Natural killer cell (primary cell): ENCODE results near the gene POLR2M. TPM values are rescaled to one million over a fixed set of nuclear protein-coding genes. Genes with fewer than 3 reads are reported as not detected.

Experiments
- ATAC-seq, 3 donors: fragments of 150-1000 bp in 2 of 3; fragments of 200-7000 bp in 1 of 3; cut with Tn5 transposase; 1 replicate in 1 of 3; 2 replicates in 2 of 3; pipeline ENCODE4 v1.10.0; 2021; ENCODE audit warnings: mild to moderate bottlenecking in 2 of 3, moderate library complexity in 2 of 3
- DNase-seq, 2 donors: peaks; one replicate each; pipeline versions ENCODE4 v3.0.0 to v3.0.0-alpha.2; 2013 to 2021; ENCODE audit warnings: mixed read lengths in 1 of 2
- H3K27ac ChIP-seq: one replicate; pipeline ENCODE4 v1.5.1; 2013; ENCODE audit warnings: mild to moderate bottlenecking, low read length
- H3K27me3 ChIP-seq: one replicate; pipeline ENCODE4 v1.6.1; 2013; ENCODE audit warnings: low read length; ENCODE audit not compliant: control insufficient read depth, insufficient read depth
- H3K36me3 ChIP-seq: one replicate; pipeline ENCODE4 v1.6.1; 2013; ENCODE audit warnings: low read length; ENCODE audit not compliant: control insufficient read depth, insufficient read depth
- H3K4me1 ChIP-seq: one replicate; pipeline ENCODE4 v1.6.1; 2013; ENCODE audit warnings: low read length; ENCODE audit not compliant: control insufficient read depth, insufficient read depth
- H3K4me3 ChIP-seq: one replicate; pipeline ENCODE4 v1.5.1; 2013; ENCODE audit warnings: low read length
- H3K9me3 ChIP-seq: one replicate; pipeline ENCODE4 v1.6.1; 2013; ENCODE audit warnings: low read length; ENCODE audit not compliant: control insufficient read depth, insufficient read depth
- H3K27ac Mint-ChIP-seq, 2 donors: one replicate each; pipeline ENCODE4 v1.8.0; 2022; ENCODE audit warnings: mild to moderate bottlenecking in 2 of 2, mixed read lengths in 2 of 2, moderate library complexity in 1 of 2
- H3K27me3 Mint-ChIP-seq, 2 donors: one replicate each; pipeline ENCODE4 v1.8.0; 2022; ENCODE audit warnings: low read depth in 2 of 2, mixed read lengths in 2 of 2
- H3K36me3 Mint-ChIP-seq: one replicate; pipeline ENCODE4 v1.8.0; 2022; ENCODE audit warnings: mixed read lengths
- H3K4me1 Mint-ChIP-seq, 2 donors: one replicate each; pipeline ENCODE4 v1.8.0; 2022; ENCODE audit warnings: mixed read lengths in 2 of 2
- H3K4me3 Mint-ChIP-seq: one replicate; pipeline ENCODE4 v1.8.0; 2022; ENCODE audit warnings: mild to moderate bottlenecking, moderate library complexity, mixed read lengths
- H3K9me3 Mint-ChIP-seq, 2 donors: one replicate each; pipeline ENCODE4 v1.8.0; 2022; ENCODE audit warnings: mixed read lengths in 2 of 2
- WGBS: methylation state at CpG from one replicate; pipeline ENCODE4 v1.1.7; 2013; ENCODE audit warnings: missing lambda C conversion rate; ENCODE audit not compliant: insufficient coverage; 5-methylcytosine and 5-hydroxymethylcytosine counted together
- intact Hi-C: fragments of 100-400 bp; cut with micrococcal nuclease; formaldehyde crosslinking; loops from one replicate; pipeline ENCODE4 v1.14.2; 2022
- total RNA-seq, 4 donors: library from RNA; stranded (reverse); fragments of 120-200 nt in 1 of 4; gene quantifications; one replicate each; pipeline versions ENCODE4 v1.2.3 to v1.2.4, GENCODE V29; 2013 to 2022
- TF ChIP-seq, protein P1 (sequence below): fragments of 200-600 bp; IDR thresholded peaks from one replicate; pipeline ENCODE4 v1.8.0; 2022; ENCODE audit warnings: antibody characterized with exemption

Gene POLR2M
- total RNA-seq, 3 donors from 2014 or later (not counting 1 experiment from before 2014, with no cell fraction given) = 74.0 to 109 (median 94.9) TPM

DNA sequence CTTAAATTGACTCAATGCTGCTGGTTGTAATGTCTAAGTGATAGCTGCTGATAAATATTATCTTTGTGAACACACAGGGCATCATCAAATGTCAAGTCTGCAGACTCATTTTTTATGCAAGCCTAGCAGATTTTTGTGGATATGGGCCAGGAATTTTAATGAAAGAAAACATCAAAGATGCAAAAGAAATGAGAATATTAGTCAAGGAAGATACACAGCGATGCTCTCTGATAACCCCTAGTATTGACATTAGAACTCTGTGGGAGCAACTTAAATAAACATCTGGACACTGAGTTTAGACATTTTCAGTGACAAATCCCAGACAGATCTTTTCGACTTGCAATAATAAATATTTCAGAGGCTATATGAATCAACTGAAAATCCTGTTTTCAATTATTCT, 28.3 kb downstream of the POLR2M start:
- Histone ChIP-seq H3K4me3 (no peak overlapping the region), H3K27ac (no peak overlapping the region), H3K9me3 (no peaks in the 10 kb centered on the region), H3K4me1 (no peaks in the 10 kb centered on the region), H3K27me3 (no peaks in the 10 kb centered on the region), H3K36me3 (no peaks in the 10 kb centered on the region)
- H3K36me3 Mint-ChIP-seq = no peaks in the 10 kb centered on the region
- no peak for DNase-seq
- H3K9me3 Mint-ChIP-seq = no peaks in the 10 kb centered on the region
- intact Hi-C loops = no loop called here
- H3K4me1 Mint-ChIP-seq = peaks cover 0 to 6% of the 10 kb centered on the region in 2 donors
- 100% methylated on average over 1 of the region's 2 CpGs for WGBS
- H3K27me3 Mint-ChIP-seq = no peaks in the 10 kb centered on the region
- no peak for ATAC-seq
- no peak overlapping the region for H3K4me3 Mint-ChIP-seq
- TF ChIP-seq, protein P1, sequence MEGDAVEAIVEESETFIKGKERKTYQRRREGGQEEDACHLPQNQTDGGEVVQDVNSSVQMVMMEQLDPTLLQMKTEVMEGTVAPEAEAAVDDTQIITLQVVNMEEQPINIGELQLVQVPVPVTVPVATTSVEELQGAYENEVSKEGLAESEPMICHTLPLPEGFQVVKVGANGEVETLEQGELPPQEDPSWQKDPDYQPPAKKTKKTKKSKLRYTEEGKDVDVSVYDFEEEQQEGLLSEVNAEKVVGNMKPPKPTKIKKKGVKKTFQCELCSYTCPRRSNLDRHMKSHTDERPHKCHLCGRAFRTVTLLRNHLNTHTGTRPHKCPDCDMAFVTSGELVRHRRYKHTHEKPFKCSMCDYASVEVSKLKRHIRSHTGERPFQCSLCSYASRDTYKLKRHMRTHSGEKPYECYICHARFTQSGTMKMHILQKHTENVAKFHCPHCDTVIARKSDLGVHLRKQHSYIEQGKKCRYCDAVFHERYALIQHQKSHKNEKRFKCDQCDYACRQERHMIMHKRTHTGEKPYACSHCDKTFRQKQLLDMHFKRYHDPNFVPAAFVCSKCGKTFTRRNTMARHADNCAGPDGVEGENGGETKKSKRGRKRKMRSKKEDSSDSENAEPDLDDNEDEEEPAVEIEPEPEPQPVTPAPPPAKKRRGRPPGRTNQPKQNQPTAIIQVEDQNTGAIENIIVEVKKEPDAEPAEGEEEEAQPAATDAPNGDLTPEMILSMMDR = no peak
- H3K27ac Mint-ChIP-seq = no peak overlapping the region

DNA sequence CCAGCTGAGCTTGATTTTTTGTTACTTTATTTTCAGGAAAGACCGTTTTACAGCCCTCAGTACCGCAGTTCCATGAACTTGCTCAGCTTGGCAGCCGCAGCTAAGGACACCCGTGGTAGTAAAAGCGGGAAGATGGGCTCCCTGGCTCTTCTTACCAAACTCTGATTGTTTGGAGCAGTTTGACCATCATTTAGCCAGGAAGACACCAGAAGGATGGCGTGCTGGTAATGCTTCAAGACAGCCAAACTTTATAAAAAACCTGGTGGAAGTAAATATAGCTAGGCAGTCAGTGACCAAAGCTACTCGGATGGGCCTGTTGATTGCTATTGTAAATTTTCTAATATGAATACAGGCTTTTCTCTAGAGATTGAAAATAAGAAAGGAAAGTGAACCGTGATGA, 28.9 kb downstream of the POLR2M start:
- WGBS = 95% methylated on average over 8 of the region's 8 CpGs
- no peaks in the 10 kb centered on the region for H3K27me3 Mint-ChIP-seq
- TF ChIP-seq, protein P1 = no peak
- Histone ChIP-seq H3K36me3 (no peaks in the 10 kb centered on the region), H3K27ac (no peak overlapping the region), H3K4me1 (no peaks in the 10 kb centered on the region), H3K4me3 (no peak overlapping the region), H3K27me3 (no peaks in the 10 kb centered on the region), H3K9me3 (no peaks in the 10 kb centered on the region)
- H3K9me3 Mint-ChIP-seq = no peaks in the 10 kb centered on the region
- H3K4me3 Mint-ChIP-seq = no peak overlapping the region
- no peaks in the 10 kb centered on the region for H3K36me3 Mint-ChIP-seq
- intact Hi-C loops = no loop called here
- DNase-seq = no peak
- H3K27ac Mint-ChIP-seq = no peak overlapping the region
- ATAC-seq = no peak
- H3K4me1 Mint-ChIP-seq = peaks cover 0 to 6% of the 10 kb centered on the region in 2 donors

DNA sequence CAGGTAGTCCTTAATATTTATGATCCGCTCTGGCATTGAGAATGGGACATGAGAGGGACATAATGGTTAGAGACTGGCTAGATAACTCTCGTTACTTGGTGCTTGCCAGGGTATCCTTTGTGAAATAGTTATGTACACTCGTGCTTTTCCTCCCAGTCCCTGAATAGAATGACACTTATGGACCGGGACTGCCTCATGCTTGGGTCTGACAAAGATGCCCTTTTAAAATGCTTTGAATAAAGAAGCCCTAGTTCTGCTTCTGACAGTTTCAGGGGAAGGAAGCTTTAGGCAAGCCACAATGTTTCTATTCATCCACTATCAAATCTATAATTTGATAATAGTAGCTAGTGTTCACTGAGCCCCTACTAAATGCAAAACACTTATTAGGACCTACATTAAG, 29.4 kb downstream of the POLR2M start:
- no peak for ATAC-seq
- H3K36me3 Mint-ChIP-seq = no peaks in the 10 kb centered on the region
- Histone ChIP-seq H3K9me3 (no peaks in the 10 kb centered on the region), H3K27ac (no peak overlapping the region), H3K27me3 (no peaks in the 10 kb centered on the region), H3K36me3 (no peaks in the 10 kb centered on the region), H3K4me3 (no peak overlapping the region), H3K4me1 (no peaks in the 10 kb centered on the region)
- no peak overlapping the region for H3K4me3 Mint-ChIP-seq
- DNase-seq = no peak
- H3K9me3 Mint-ChIP-seq = no peaks in the 10 kb centered on the region
- H3K27ac Mint-ChIP-seq = no peak overlapping the region
- H3K4me1 Mint-ChIP-seq = peaks cover 0 to 6% of the 10 kb centered on the region in 2 donors
- intact Hi-C loops = no loop called here
- TF ChIP-seq, protein P1 = no peak
- H3K27me3 Mint-ChIP-seq = no peaks in the 10 kb centered on the region
- WGBS = 92% methylated on average over 4 of the region's 4 CpGs

DNA sequence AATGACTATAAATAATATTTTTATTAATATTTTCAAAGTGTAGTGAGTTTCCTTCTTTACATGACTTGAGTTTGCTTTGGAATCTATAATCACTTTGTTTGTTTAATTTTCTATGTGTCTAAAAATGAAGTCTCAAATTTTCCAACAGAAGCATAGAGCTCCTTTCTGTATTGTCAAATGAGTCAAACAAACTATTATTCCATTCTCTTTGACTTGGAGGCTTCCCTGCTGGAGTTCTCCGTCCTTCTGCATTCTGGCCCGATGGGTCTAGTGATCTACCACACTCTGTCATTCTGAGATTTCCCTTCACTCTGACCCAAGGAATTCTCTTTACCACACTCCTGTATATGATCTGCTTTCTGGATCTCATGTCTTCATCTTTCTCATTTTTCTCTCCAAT, 30.1 kb downstream of the POLR2M start:
- no peak overlapping the region for H3K27ac Mint-ChIP-seq
- H3K9me3 Mint-ChIP-seq = no peaks in the 10 kb centered on the region
- TF ChIP-seq, protein P1 = no peak
- no peaks in the 10 kb centered on the region for H3K4me1 ChIP-seq
- no peak overlapping the region for H3K4me3 ChIP-seq
- no peak for DNase-seq
- H3K9me3 ChIP-seq = no peaks in the 10 kb centered on the region
- peaks cover 0 to 6% of the 10 kb centered on the region in 2 donors for H3K4me1 Mint-ChIP-seq
- ATAC-seq = no peak
- no peak overlapping the region for H3K4me3 Mint-ChIP-seq
- H3K27ac ChIP-seq = no peak overlapping the region
- no peaks in the 10 kb centered on the region for H3K27me3 ChIP-seq
- intact Hi-C loops = no loop called here
- no peaks in the 10 kb centered on the region for H3K36me3 Mint-ChIP-seq
- no peaks in the 10 kb centered on the region for H3K27me3 Mint-ChIP-seq
- no peaks in the 10 kb centered on the region for H3K36me3 ChIP-seq
- WGBS = 100% methylated on average over 2 of the region's 2 CpGs
